Hepatocyte (in vitro differentiated cells): ENCODE results near the gene CCDC127. TPM values are rescaled to one million over a fixed set of nuclear protein-coding genes. Genes with fewer than 3 reads are reported as not detected.

ENCODE experiments used
- DNase-seq: peaks from one replicate; pipeline ENCODE4 v3.0.0-alpha.2; 2016; ENCODE audit warnings: low spot score
- H2AFZ ChIP-seq: fragments of 200-600 bp; sonication (generic); 2 replicates; pipeline ENCODE4 v1.6.0; 2016; ENCODE audit warnings: antibody characterized with exemption, mild to moderate bottlenecking
- H3K27ac ChIP-seq: fragments of 200-600 bp; sonication (generic); 2 replicates; pipeline ENCODE4 v1.5.1; 2016; ENCODE audit warnings: mild to moderate bottlenecking
- H3K27me3 ChIP-seq: fragments of 200-600 bp; sonication (generic); 2 replicates; pipeline ENCODE4 v1.6.1; 2016
- H3K36me3 ChIP-seq: fragments of 200-600 bp; sonication (generic); replicated peaks from 2 replicates; pipeline ENCODE4 v1.5.1; 2016; ENCODE audit warnings: low read depth; ENCODE audit not compliant: insufficient read depth
- H3K4me1 ChIP-seq: fragments of 200-600 bp; sonication (generic); 2 replicates; pipeline ENCODE4 v1.5.1; 2016; ENCODE audit warnings: mild to moderate bottlenecking, moderate library complexity; ENCODE audit not compliant: insufficient read depth
- H3K4me2 ChIP-seq: fragments of 200-600 bp; sonication (generic); 2 replicates; pipeline ENCODE4 v1.6.0; 2016
- H3K4me3 ChIP-seq: fragments of 200-600 bp; sonication (generic); 2 replicates; pipeline ENCODE4 v1.5.1; 2016; ENCODE audit warnings: mild to moderate bottlenecking
- H3K79me2 ChIP-seq: fragments of 200-600 bp; sonication (generic); 2 replicates; pipeline ENCODE4 v1.6.0; 2017; ENCODE audit warnings: mild to moderate bottlenecking
- H3K9me2 ChIP-seq: fragments of 200-600 bp; sonication (generic); replicated peaks from 2 replicates; pipeline ENCODE4 v1.6.0; 2017; ENCODE audit warnings: mild to moderate bottlenecking; ENCODE audit not compliant: insufficient read depth
- H3K9me3 ChIP-seq: fragments of 200-600 bp; sonication (generic); 2 replicates; pipeline ENCODE4 v1.5.1; 2016; ENCODE audit warnings: low read depth, mild to moderate bottlenecking
- H4K20me1 ChIP-seq: fragments of 200-600 bp; sonication (generic); 2 replicates; pipeline ENCODE4 v1.6.0; 2016; ENCODE audit warnings: mild to moderate bottlenecking; ENCODE audit not compliant: insufficient read depth, poor library complexity, severe bottlenecking
- CTCF ChIP-seq: fragments of 200-600 bp; sonication (generic); IDR thresholded peaks from 2 replicates; pipeline ENCODE4 v1.5.1; 2016; ENCODE audit warnings: antibody characterized with exemption, mild to moderate bottlenecking; ENCODE audit not compliant: poor library complexity
- EZH2 ChIP-seq: fragments of 200-600 bp; sonication (generic); IDR thresholded peaks from 2 replicates; pipeline ENCODE4 v1.6.1; 2016; ENCODE audit warnings: antibody characterized with exemption, mild to moderate bottlenecking, borderline replicate concordance
- EZH2phosphoT487 ChIP-seq: fragments of 200-600 bp; sonication (generic); IDR thresholded peaks from one replicate; pipeline ENCODE4 v1.6.1; 2018; ENCODE audit warnings: antibody characterized with exemption, mild to moderate bottlenecking, low read depth, moderate library complexity; ENCODE audit not compliant: unreplicated experiment, severe bottlenecking
- WGBS: methylation state at CpG from one replicate; pipeline ENCODE4 v1.1.6; 2016; ENCODE audit warnings: low lambda C conversion rate; ENCODE audit errors: missing lambda C conversion rate; 5-methylcytosine and 5-hydroxymethylcytosine counted together
- polyA plus RNA-seq: library from polyadenylated mRNA; unstranded; fragments of >200 nt; fragmentation: Nextera tagmentation; extraction: Ambion mirVana; gene quantifications from 2 replicates; pipeline ENCODE4 v1.2.1, GENCODE V29; 2016
- total RNA-seq: library from RNA; depleted of rRNA; stranded (reverse); fragments of >200 nt; gene quantifications from 2 replicates; pipeline ENCODE4 v1.2.3, GENCODE V29; 2014

The CCDC127 gene
- total and polyA plus RNA-seq, 2 experiments from 2014 or later = 4.8 to 13.7 TPM

DNA sequence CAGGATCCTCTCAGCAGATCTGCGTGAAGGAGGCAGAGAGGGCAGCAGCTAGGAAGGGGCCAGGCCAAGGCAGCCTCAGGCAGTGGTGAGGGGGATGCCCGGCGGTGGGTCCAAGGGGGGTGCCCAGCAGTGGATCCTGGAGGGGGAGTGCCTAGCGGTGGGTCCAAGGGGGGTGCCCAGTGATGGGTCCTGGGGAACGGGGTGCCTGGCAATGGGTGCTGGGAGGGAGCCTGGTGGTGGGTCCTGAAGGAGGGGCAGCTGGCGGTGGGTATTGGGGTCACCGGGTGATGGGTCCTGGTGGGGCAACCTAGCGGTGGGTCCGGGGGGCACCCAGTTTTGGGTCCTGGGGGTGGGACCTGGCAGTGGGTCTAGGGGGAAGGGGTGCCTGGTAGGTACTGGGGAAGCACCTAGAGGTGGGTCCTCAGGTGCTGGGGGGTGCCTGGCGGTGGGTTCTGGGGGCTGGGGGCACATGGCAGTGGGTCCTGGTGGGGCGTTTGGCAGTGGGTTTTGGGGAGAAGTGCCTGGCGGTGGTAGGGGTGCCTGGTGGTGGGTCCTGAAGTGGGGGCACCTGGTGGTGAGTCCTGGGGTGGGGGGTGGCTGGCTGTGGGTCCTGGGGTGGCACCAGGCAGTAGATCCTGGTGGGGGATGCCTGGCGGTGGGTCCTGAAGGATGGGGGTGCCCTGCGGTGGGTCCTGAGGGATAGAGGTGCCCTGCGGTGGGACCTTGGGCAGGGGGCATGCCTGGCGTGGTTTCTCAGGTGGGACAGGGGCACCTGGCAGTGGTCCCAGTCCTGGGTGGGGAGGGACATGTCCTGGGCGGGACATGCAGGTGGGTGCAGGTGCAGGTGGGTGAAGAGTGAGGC is 24.8 kb downstream of the CCDC127 start:
- no peak overlapping the region for H3K4me3 ChIP-seq
- H4K20me1 ChIP-seq = no peaks in the 10 kb centered on the region
- no peak for DNase-seq
- H3K27ac ChIP-seq = no peak overlapping the region
- TF ChIP-seq CTCF = no peak
- no peak for TF ChIP-seq EZH2phosphoT487
- TF ChIP-seq EZH2 = no peak
- no peaks in the 10 kb centered on the region for H3K27me3 ChIP-seq
- no peaks in the 10 kb centered on the region for H3K36me3 ChIP-seq
- H2AFZ ChIP-seq = no peak overlapping the region
- H3K4me2 ChIP-seq = no peak overlapping the region
- no peaks in the 10 kb centered on the region for H3K4me1 ChIP-seq
- H3K9me2 ChIP-seq = no peaks in the 10 kb centered on the region
- no peaks in the 10 kb centered on the region for H3K79me2 ChIP-seq
- no peaks in the 10 kb centered on the region for H3K9me3 ChIP-seq
- 95% methylated on average over 8 of the region's 17 CpGs for whole genome bisulfite sequencing

- H3K9me2 ChIP-seq = no peaks in the 10 kb centered on the region
- no peaks in the 10 kb centered on the region for H3K27me3 ChIP-seq
- H3K36me3 ChIP-seq = no peaks in the 10 kb centered on the region
- no peak overlapping the region for H3K27ac ChIP-seq
- DNase-seq = no peak
- H4K20me1 ChIP-seq = no peaks in the 10 kb centered on the region
- H3K4me2 ChIP-seq = no peak overlapping the region
- 85% methylated on average over 9 of the region's 9 CpGs for WGBS
- no peaks in the 10 kb centered on the region for H3K79me2 ChIP-seq
- no peaks in the 10 kb centered on the region for H3K9me3 ChIP-seq
- no peak overlapping the region for H2AFZ ChIP-seq
- no peak overlapping the region for H3K4me3 ChIP-seq
- no peaks in the 10 kb centered on the region for H3K4me1 ChIP-seq
- no peak for TF ChIP-seq EZH2
- TF ChIP-seq EZH2phosphoT487 = no peak
- no peak for TF ChIP-seq CTCF
Measured at GRCh38 chr5:192691-192969, 25.3 kb downstream of the CCDC127 start.

DNA sequence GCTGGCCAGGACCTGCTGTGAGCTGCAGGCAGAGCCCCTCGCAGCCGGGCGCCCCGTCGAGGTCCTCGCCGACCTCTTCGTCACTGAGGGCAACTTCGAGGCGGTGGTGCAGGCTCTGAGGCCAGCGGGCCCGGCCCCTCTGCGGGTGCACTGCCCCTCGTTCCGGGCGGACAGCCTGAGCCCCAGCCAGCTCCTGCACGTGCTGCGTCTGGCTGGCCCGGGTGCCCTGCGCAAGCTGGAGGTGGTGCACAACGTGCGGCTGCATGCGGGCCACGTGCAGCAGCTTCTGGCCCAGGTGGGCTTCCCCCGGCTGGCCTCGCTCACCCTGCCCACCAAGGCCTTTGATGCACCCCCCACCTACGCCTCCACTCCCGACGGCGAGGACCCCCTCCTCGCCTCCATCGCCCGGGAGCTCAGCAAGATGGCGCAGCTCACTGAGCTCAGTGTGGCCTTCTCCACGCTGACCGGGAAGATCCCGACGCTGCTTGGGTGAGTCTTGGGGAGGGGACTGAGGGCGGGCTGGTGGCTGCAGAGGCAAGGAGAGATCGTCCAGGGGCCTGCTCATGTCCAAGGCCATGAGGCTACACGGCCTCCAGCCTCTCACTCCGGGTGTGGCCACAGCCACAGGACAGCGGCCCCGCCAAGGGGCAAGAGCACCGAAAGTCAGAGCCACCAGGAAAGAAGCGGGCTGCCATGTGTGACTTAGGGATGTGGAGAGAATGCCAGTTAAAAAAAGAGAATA is 25.8 kb downstream of the CCDC127 start:
- Histone ChIP-seq H3K4me2 (no peak overlapping the region), H2AFZ (no peak overlapping the region), H3K4me1 (no peaks in the 10 kb centered on the region), H3K27ac (no peak overlapping the region), H4K20me1 (no peaks in the 10 kb centered on the region), H3K79me2 (no peaks in the 10 kb centered on the region), H3K9me2 (no peaks in the 10 kb centered on the region), H3K4me3 (no peak overlapping the region), H3K36me3 (no peaks in the 10 kb centered on the region), H3K27me3 (no peaks in the 10 kb centered on the region), H3K9me3 (no peaks in the 10 kb centered on the region)
- TF ChIP-seq EZH2phosphoT487 (no peak), CTCF (no peak), EZH2 (no peak)
- 96% methylated on average over 44 of the region's 46 CpGs for WGBS
- no peak for DNase-seq
